ENCODE results near the gene REPIN1. TPM values are rescaled to one million over a fixed set of nuclear protein-coding genes. Genes with fewer than 3 reads are reported as not detected.
A peak's percentile ranks its signal among the peaks of the same experiment; 100 is the strongest.

The REPIN1 gene
- total and polyA plus RNA-seq, 9 of the 15 experiments (the other 6 are each of a cell fraction or from before 2014, with no cell fraction given) = 8.1 to 283 (median 94.3) TPM

DNA sequence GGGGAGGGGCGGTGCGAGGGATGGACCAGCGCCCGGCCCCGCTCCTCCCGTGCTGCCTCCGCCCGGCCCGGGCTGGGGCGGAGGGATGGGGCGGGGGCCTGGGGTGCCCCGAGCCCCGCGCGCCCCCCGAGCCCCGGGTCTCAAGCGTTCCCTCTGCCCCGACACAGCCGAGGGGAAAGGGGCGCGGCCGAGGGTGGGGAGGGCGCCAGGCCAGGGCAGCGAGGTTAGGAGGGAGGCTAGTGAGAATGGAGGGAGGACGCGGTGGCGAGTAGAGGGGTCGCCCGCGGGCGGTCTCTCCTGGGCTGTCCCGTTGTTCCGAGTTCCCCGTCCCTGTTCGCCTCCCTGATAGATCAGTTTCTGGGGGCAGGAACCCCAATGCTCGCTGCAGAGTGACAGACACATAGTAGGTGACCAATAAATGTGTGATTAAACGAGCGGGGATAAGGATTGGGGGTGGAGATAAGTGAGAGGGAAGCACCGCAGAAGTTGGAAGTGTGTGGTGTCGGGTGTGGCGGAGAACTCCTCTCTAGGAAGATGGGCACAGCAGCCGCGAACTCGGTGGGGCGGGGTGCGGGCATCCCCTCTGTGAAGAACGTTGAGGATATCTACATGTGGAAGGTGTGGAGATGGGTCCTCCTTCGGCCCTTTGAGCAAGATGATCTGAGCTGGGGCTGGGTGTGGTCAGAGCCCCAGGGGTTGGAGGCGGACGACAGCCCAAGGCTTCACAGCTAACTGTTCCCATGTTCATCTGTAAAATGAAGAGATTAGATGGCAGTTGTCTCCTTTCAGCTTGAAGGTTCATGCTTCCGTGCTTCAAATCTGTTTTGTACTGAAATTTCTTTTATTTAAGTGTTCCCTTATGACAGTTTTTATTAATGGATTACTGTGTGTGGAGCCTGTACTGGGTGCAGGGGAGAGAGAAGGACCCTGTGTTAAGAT, 11.1 kb downstream of the REPIN1 start (continued):
- TF ChIP-seq ZNF184 (CRISPR knock-in tag; IDR thresholded peaks at IDR 0.05) (no peak), ZNF75A (CRISPR knock-in tag; IDR thresholded peaks at IDR 0.05) (no peak), RBBP5 (IDR thresholded peaks at IDR 0.05; ENCODE audit: borderline replicate concordance, insufficient read depth, low read length, poor library complexity, severe bottlenecking) (peak; percentile 64), C11orf30 (IDR thresholded peaks at IDR 0.05; ENCODE audit: low read depth) (no peak), KAT2B (IDR thresholded peaks at IDR 0.05; ENCODE audit: low read depth, low read length) (no peak), TEAD2 (tag; IDR thresholded peaks at IDR 0.05) (no peak), THAP12 (CRISPR knock-in tag; IDR thresholded peaks at IDR 0.05) (no peak), ZNF124 (CRISPR knock-in tag; IDR thresholded peaks at IDR 0.05) (no peak), ZNF12 (CRISPR knock-in tag; IDR thresholded peaks at IDR 0.05) (no peak), CBX2 (IDR thresholded peaks at IDR 0.05; ENCODE audit: insufficient read depth, low read length, poor library complexity, severe bottlenecking) (no peak), DMBX1 (CRISPR knock-in tag; IDR thresholded peaks at IDR 0.05; ENCODE audit: borderline replicate concordance) (no peak), ZBTB1 (CRISPR knock-in tag; IDR thresholded peaks at IDR 0.05; ENCODE audit: borderline replicate concordance, low read depth) (no peak), HBP1 (CRISPR knock-in tag; IDR thresholded peaks at IDR 0.05) (no peak), CHCHD3 (CRISPR knock-in tag; IDR thresholded peaks at IDR 0.05) (no peak), CBFB (CRISPR knock-in tag; IDR thresholded peaks at IDR 0.05) (no peak; the same call in 1 of the 2 replicates), ELK3 (CRISPR knock-in tag; IDR thresholded peaks at IDR 0.05) (no peak), ZNF224 (CRISPR knock-in tag; IDR thresholded peaks at IDR 0.05) (no peak), ZNF324 (CRISPR knock-in tag; IDR thresholded peaks at IDR 0.05) (no peak)
- TF ChIP-seq, protein P1, sequence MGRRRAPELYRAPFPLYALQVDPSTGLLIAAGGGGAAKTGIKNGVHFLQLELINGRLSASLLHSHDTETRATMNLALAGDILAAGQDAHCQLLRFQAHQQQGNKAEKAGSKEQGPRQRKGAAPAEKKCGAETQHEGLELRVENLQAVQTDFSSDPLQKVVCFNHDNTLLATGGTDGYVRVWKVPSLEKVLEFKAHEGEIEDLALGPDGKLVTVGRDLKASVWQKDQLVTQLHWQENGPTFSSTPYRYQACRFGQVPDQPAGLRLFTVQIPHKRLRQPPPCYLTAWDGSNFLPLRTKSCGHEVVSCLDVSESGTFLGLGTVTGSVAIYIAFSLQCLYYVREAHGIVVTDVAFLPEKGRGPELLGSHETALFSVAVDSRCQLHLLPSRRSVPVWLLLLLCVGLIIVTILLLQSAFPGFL (CRISPR knock-in tag; IDR thresholded peaks at IDR 0.05) = no peak
- TF ChIP-seq, protein P2, sequence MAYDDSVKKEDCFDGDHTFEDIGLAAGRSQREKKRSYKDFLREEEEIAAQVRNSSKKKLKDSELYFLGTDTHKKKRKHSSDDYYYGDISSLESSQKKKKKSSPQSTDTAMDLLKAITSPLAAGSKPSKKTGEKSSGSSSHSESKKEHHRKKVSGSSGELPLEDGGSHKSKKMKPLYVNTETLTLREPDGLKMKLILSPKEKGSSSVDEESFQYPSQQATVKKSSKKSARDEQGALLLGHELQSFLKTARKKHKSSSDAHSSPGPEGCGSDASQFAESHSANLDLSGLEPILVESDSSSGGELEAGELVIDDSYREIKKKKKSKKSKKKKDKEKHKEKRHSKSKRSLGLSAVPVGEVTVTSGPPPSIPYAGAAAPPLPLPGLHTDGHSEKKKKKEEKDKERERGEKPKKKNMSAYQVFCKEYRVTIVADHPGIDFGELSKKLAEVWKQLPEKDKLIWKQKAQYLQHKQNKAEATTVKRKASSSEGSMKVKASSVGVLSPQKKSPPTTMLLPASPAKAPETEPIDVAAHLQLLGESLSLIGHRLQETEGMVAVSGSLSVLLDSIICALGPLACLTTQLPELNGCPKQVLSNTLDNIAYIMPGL (CRISPR knock-in tag; IDR thresholded peaks at IDR 0.05) = 0 out of 2 replicates have a peak, but pooled peaks have one; percentile 58

Data from K562 (cell line).